ENCODE data around the gene BTNL2. TPM values are rescaled to one million over a fixed set of nuclear protein-coding genes. Genes with fewer than 3 reads are reported as not detected.
"Not testable (repeated sequence)": the region's sequence is repeated elsewhere in the genome, so short reads cannot be mapped to it uniquely, and the experiment has no call there.

BTNL2 gene
- total RNA-seq, 2 experiments from 2014 or later, result not detected

- H3K4me1 Mint-ChIP-seq (ENCODE audit: low read depth), result peaks cover 5% of the 10 kb centered on the region
- TF ChIP-seq CTCF (IDR thresholded peaks at IDR 0.05), result no peak
- ATAC-seq, result no peak
- H3K9me3 Mint-ChIP-seq, result no peaks in the 10 kb centered on the region
- H3K27ac Mint-ChIP-seq, result no peak overlapping the region
- H3K27me3 Mint-ChIP-seq, result peaks cover 39% of the 10 kb centered on the region
- H3K36me3 Mint-ChIP-seq (ENCODE audit: low read depth), result no peaks in the 10 kb centered on the region
- no peak for DNase-seq
- H3K4me3 Mint-ChIP-seq, result no peak overlapping the region
- CTCF ChIA-PET, result no interaction called here
- intact Hi-C loops (cut with micrococcal nuclease), result no loop called here
- POLR2A ChIA-PET, result no interaction called here
Observed at GRCh38 chr6:32367644-32368043, 39.3 kb downstream of the BTNL2 start.

- H3K36me3 Mint-ChIP-seq (ENCODE audit: low read depth); CTCF ChIA-PET: not testable (repeated sequence)
Observed at GRCh38 chr6:32359225-32359624, 47.8 kb downstream of the BTNL2 start.

GRCh38 chr6:32358548-32358947 is 48.4 kb downstream of the BTNL2 start:
- ATAC-seq; H3K4me1 Mint-ChIP-seq (ENCODE audit: low read depth); CTCF ChIA-PET; H3K4me3 Mint-ChIP-seq; H3K36me3 Mint-ChIP-seq (ENCODE audit: low read depth); H3K27me3 Mint-ChIP-seq; intact Hi-C loops (cut with micrococcal nuclease); H3K27ac Mint-ChIP-seq; H3K9me3 Mint-ChIP-seq; DNase-seq; POLR2A ChIA-PET: not testable (repeated sequence)

More at GRCh38 chr6:32359225-32359624, 47.8 kb downstream of the BTNL2 start:
- intact Hi-C loops (cut with micrococcal nuclease); H3K27me3 Mint-ChIP-seq; ATAC-seq; DNase-seq; H3K4me1 Mint-ChIP-seq (ENCODE audit: low read depth); H3K9me3 Mint-ChIP-seq; POLR2A ChIA-PET; H3K4me3 Mint-ChIP-seq; H3K27ac Mint-ChIP-seq: not testable (repeated sequence)

GRCh38 chr6:32355018-32355417 is 52.0 kb downstream of the BTNL2 start:
- ChIA-PET CTCF (no interaction called here), POLR2A (no interaction called here)
- Mint-ChIP-seq H3K36me3 (ENCODE audit: low read depth) (no peaks in the 10 kb centered on the region), H3K27ac (no peak overlapping the region), H3K9me3 (no peaks in the 10 kb centered on the region), H3K4me3 (no peak overlapping the region), H3K27me3 (peaks cover 9% of the 10 kb centered on the region), H3K4me1 (ENCODE audit: low read depth) (no peaks in the 10 kb centered on the region)
- intact Hi-C loops (cut with micrococcal nuclease), result no loop called here
- DNase-seq, result no peak
- no peak for TF ChIP-seq CTCF (IDR thresholded peaks at IDR 0.05)
- ATAC-seq, result no peak

- H3K9me3 Mint-ChIP-seq, result no peaks in the 10 kb centered on the region
- no peak for ATAC-seq
- ChIA-PET CTCF (no interaction called here), POLR2A (no interaction called here)
- H3K36me3 Mint-ChIP-seq (ENCODE audit: low read depth), result no peaks in the 10 kb centered on the region
- no peak overlapping the region for H3K4me3 Mint-ChIP-seq
- intact Hi-C loops (cut with micrococcal nuclease), result no loop called here
- DNase-seq, result no peak
- TF ChIP-seq CTCF (IDR thresholded peaks at IDR 0.05), result no peak
- no peak overlapping the region for H3K27ac Mint-ChIP-seq
- no peaks in the 10 kb centered on the region for H3K4me1 Mint-ChIP-seq (ENCODE audit: low read depth)
- H3K27me3 Mint-ChIP-seq, result peaks cover 12% of the 10 kb centered on the region
Observed at GRCh38 chr6:32353348-32353747, 53.6 kb downstream of the BTNL2 start.

Other genes with a start within 250 kb of the BTNL2 start
- 10 to 100 TPM; 13.3 to 14.0 TPM for gene EGFL8, start 242.6 kb downstream of the BTNL2 start, total RNA-seq
- 10 to 100 TPM; 24.6 to 28.7 TPM for gene AGPAT1, start 231.1 kb downstream of the BTNL2 start, total RNA-seq
- 10 to 100 TPM; 55.4 to 57.9 TPM for gene RNF5, start 228.8 kb downstream of the BTNL2 start, total RNA-seq
- gene AGER, start 222.9 kb downstream of the BTNL2 start, total RNA-seq, result 10 to 100 TPM; 15.5 to 16.4 TPM
- gene PBX2, start 217.0 kb downstream of the BTNL2 start, total RNA-seq, result 10 to 100 TPM; 59.6 to 64.2 TPM
- 10 to 100 TPM; 67.8 to 68.7 TPM for gene GPSM3, start 214.5 kb downstream of the BTNL2 start, total RNA-seq
- gene NOTCH4, start 183.1 kb downstream of the BTNL2 start, total RNA-seq, result 1 to 10 TPM; 1.2 to 1.3 TPM
- not detected for gene TSBP1, start 35.3 kb downstream of the BTNL2 start, total RNA-seq
- gene HLA-DRA, start 32.7 kb upstream of the BTNL2 start, total RNA-seq, result 1 to 10 TPM; 8.6 to 9.2 TPM
- gene HLA-DRB5, start 123.1 kb upstream of the BTNL2 start, total RNA-seq, result 1 to 10 TPM; 4.9 to 5.9 TPM
- gene HLA-DRB1, start 182.7 kb upstream of the BTNL2 start, total RNA-seq, result 10 to 100 TPM; 21.8 to 22.7 TPM
- 1 to 10 TPM; 3.4 to 3.9 TPM for gene HLA-DQA1, start 230.2 kb upstream of the BTNL2 start, total RNA-seq